Measurements from ENCODE around the gene R3HCC1L. TPM values are rescaled to one million over a fixed set of nuclear protein-coding genes. Genes with fewer than 3 reads are reported as not detected.
"Not testable (repeated sequence)": the region's sequence is repeated elsewhere in the genome, so short reads cannot be mapped to it uniquely, and the experiment has no call there.

Gene R3HCC1L
- total RNA-seq, 2 donors from 2014 or later: 18.4 to 24.0 TPM

GRCh38 chr10:98201760-98202159 is 67.3 kb downstream of the R3HCC1L start:
- Mint-ChIP-seq H3K4me1 (ENCODE audit: low read depth) (no peaks in the 10 kb centered on the region), H3K27ac (no peak overlapping the region), H3K9me3 (no peaks in the 10 kb centered on the region), H3K27me3 (ENCODE audit: low read depth) (no peaks in the 10 kb centered on the region), H3K36me3 (ENCODE audit: insufficient read depth in 2 of 2) (peaks cover 0 to 2% of the 10 kb centered on the region in 2 donors), H3K4me3 (no peak overlapping the region)
- ATAC-seq (replicated peaks in 1 of 2) (no peak), DNase-seq (no peak)

GRCh38 chr10:98202378-98202777 is 67.9 kb downstream of the R3HCC1L start:
- H3K9me3 Mint-ChIP-seq: no peaks in the 10 kb centered on the region
- no peak overlapping the region for H3K4me3 Mint-ChIP-seq
- no peaks in the 10 kb centered on the region for H3K4me1 Mint-ChIP-seq (ENCODE audit: low read depth)
- ATAC-seq (replicated peaks in 1 of 2): no peak
- no peak for DNase-seq
- H3K36me3 Mint-ChIP-seq (ENCODE audit: insufficient read depth in 2 of 2): peaks cover 0 to 2% of the 10 kb centered on the region in 2 donors
- no peaks in the 10 kb centered on the region for H3K27me3 Mint-ChIP-seq (ENCODE audit: low read depth)
- H3K27ac Mint-ChIP-seq: no peak overlapping the region

- Mint-ChIP-seq H3K27me3 (ENCODE audit: low read depth) (no peaks in the 10 kb centered on the region), H3K27ac (no peak overlapping the region), H3K36me3 (ENCODE audit: insufficient read depth in 2 of 2) (peaks cover 7 to 19% of the 10 kb centered on the region in 2 donors), H3K4me1 (ENCODE audit: low read depth) (peaks cover 11% of the 10 kb centered on the region), H3K4me3 (no peak overlapping the region), H3K9me3 (no peaks in the 10 kb centered on the region)
- no peak for ATAC-seq (replicated peaks in 1 of 2)
- DNase-seq: no peak
Observed at GRCh38 chr10:98205351-98205750, 70.9 kb downstream of the R3HCC1L start.

GRCh38 chr10:98208925-98209324 is 74.5 kb downstream of the R3HCC1L start:
- Mint-ChIP-seq H3K36me3 (ENCODE audit: insufficient read depth in 2 of 2) (peaks cover 7 to 22% of the 10 kb centered on the region in 2 donors), H3K9me3 (peaks cover 0 to 6% of the 10 kb centered on the region in 2 donors), H3K4me1 (ENCODE audit: low read depth) (peaks cover 17% of the 10 kb centered on the region), H3K27me3 (ENCODE audit: low read depth) (no peaks in the 10 kb centered on the region), H3K27ac (no peak overlapping the region), H3K4me3 (no peak overlapping the region)
- ATAC-seq (replicated peaks in 1 of 2) (peak; percentile 20 to 71), DNase-seq (no peak)

GRCh38 chr10:98209441-98209840 is 75.0 kb downstream of the R3HCC1L start:
- Mint-ChIP-seq H3K27me3 (ENCODE audit: low read depth) (no peaks in the 10 kb centered on the region), H3K27ac (no peak overlapping the region), H3K9me3 (peaks cover 0 to 6% of the 10 kb centered on the region in 2 donors), H3K4me3 (no peak overlapping the region), H3K4me1 (ENCODE audit: low read depth) (peaks cover 17% of the 10 kb centered on the region), H3K36me3 (ENCODE audit: insufficient read depth in 2 of 2) (peaks cover 7 to 22% of the 10 kb centered on the region in 2 donors)
- no peak for ATAC-seq (replicated peaks in 1 of 2)
- DNase-seq: no peak

GRCh38 chr10:98212196-98212595 is 77.7 kb downstream of the R3HCC1L start:
- no peaks in the 10 kb centered on the region for H3K27me3 Mint-ChIP-seq (ENCODE audit: low read depth)
- peaks cover 0 to 9% of the 10 kb centered on the region in 2 donors for H3K9me3 Mint-ChIP-seq
- ATAC-seq (replicated peaks in 1 of 2): no peak
- H3K27ac Mint-ChIP-seq: no peak overlapping the region
- H3K36me3 Mint-ChIP-seq (ENCODE audit: insufficient read depth in 2 of 2): peaks cover 9 to 27% of the 10 kb centered on the region in 2 donors
- H3K4me3 Mint-ChIP-seq: no peak overlapping the region
- no peak for DNase-seq
- peaks cover 22% of the 10 kb centered on the region for H3K4me1 Mint-ChIP-seq (ENCODE audit: low read depth)

GRCh38 chr10:98213740-98214139 is 79.3 kb downstream of the R3HCC1L start:
- H3K27me3 Mint-ChIP-seq (ENCODE audit: low read depth): no peaks in the 10 kb centered on the region
- H3K4me3 Mint-ChIP-seq: no peak overlapping the region
- ATAC-seq (replicated peaks in 1 of 2): peak in 1 of 2 donors; percentile 45
- no peak for DNase-seq
- no peak overlapping the region for H3K27ac Mint-ChIP-seq
- H3K9me3 Mint-ChIP-seq: peaks cover 5 to 9% of the 10 kb centered on the region in 2 donors
- peaks cover 18% of the 10 kb centered on the region for H3K4me1 Mint-ChIP-seq (ENCODE audit: low read depth)
- H3K36me3 Mint-ChIP-seq (ENCODE audit: insufficient read depth in 2 of 2): peaks cover 14 to 29% of the 10 kb centered on the region in 2 donors

GRCh38 chr10:98215373-98215772 is 80.9 kb downstream of the R3HCC1L start:
- no peak overlapping the region for H3K27ac Mint-ChIP-seq

GRCh38 chr10:98217801-98218200 is 83.3 kb downstream of the R3HCC1L start:
- DNase-seq (no peak), ATAC-seq (replicated peaks in 1 of 2) (no peak)
- no peak overlapping the region for H3K27ac Mint-ChIP-seq
- H3K4me3 Mint-ChIP-seq: no peak overlapping the region
- peaks cover 10% of the 10 kb centered on the region for H3K4me1 Mint-ChIP-seq (ENCODE audit: low read depth)
- peaks cover 6 to 9% of the 10 kb centered on the region in 2 donors for H3K9me3 Mint-ChIP-seq
- H3K27me3 Mint-ChIP-seq (ENCODE audit: low read depth): no peaks in the 10 kb centered on the region
- peaks cover 11 to 25% of the 10 kb centered on the region in 2 donors for H3K36me3 Mint-ChIP-seq (ENCODE audit: insufficient read depth in 2 of 2)

More at GRCh38 chr10:98215373-98215772, 80.9 kb downstream of the R3HCC1L start:
- H3K4me3 Mint-ChIP-seq: no peak overlapping the region
- peaks cover 16% of the 10 kb centered on the region for H3K4me1 Mint-ChIP-seq (ENCODE audit: low read depth)
- no peak for ATAC-seq (replicated peaks in 1 of 2)
- DNase-seq: no peak
- no peaks in the 10 kb centered on the region for H3K27me3 Mint-ChIP-seq (ENCODE audit: low read depth)
- peaks cover 11 to 30% of the 10 kb centered on the region in 2 donors for H3K36me3 Mint-ChIP-seq (ENCODE audit: insufficient read depth in 2 of 2)
- H3K9me3 Mint-ChIP-seq: peaks cover 9 to 12% of the 10 kb centered on the region in 2 donors

GRCh38 chr10:98223874-98224273 is 89.4 kb downstream of the R3HCC1L start:
- no peaks in the 10 kb centered on the region for H3K27me3 Mint-ChIP-seq (ENCODE audit: low read depth)
- peaks cover 3 to 4% of the 10 kb centered on the region in 2 donors for H3K9me3 Mint-ChIP-seq
- H3K27ac Mint-ChIP-seq: no peak overlapping the region
- no peak overlapping the region for H3K4me3 Mint-ChIP-seq
- H3K4me1 Mint-ChIP-seq (ENCODE audit: low read depth): peaks cover 14% of the 10 kb centered on the region
- DNase-seq (no peak), ATAC-seq (replicated peaks in 1 of 2) (no peak)
- H3K36me3 Mint-ChIP-seq (ENCODE audit: insufficient read depth in 2 of 2): peaks cover 12 to 14% of the 10 kb centered on the region in 2 donors

GRCh38 chr10:98224509-98224908 is 90.1 kb downstream of the R3HCC1L start:
- H3K4me3 Mint-ChIP-seq: no peak overlapping the region
- no peak overlapping the region for H3K27ac Mint-ChIP-seq
- H3K4me1 Mint-ChIP-seq (ENCODE audit: low read depth): peaks cover 14% of the 10 kb centered on the region
- H3K27me3 Mint-ChIP-seq (ENCODE audit: low read depth): no peaks in the 10 kb centered on the region
- ATAC-seq (replicated peaks in 1 of 2) (no peak), DNase-seq (no peak)
- H3K36me3 Mint-ChIP-seq (ENCODE audit: insufficient read depth in 2 of 2): peaks cover 8 to 16% of the 10 kb centered on the region in 2 donors
- peaks cover 2 to 3% of the 10 kb centered on the region in 2 donors for H3K9me3 Mint-ChIP-seq

- no peak for ATAC-seq (replicated peaks in 1 of 2)
- peaks cover 14% of the 10 kb centered on the region for H3K4me1 Mint-ChIP-seq (ENCODE audit: low read depth)
- H3K27me3 Mint-ChIP-seq (ENCODE audit: low read depth): no peaks in the 10 kb centered on the region
- H3K9me3 Mint-ChIP-seq: peaks cover 0 to 3% of the 10 kb centered on the region in 2 donors
- no peak overlapping the region for H3K27ac Mint-ChIP-seq
- no peak overlapping the region for H3K4me3 Mint-ChIP-seq
- DNase-seq: no peak
- peaks cover 7 to 13% of the 10 kb centered on the region in 2 donors for H3K36me3 Mint-ChIP-seq (ENCODE audit: insufficient read depth in 2 of 2)
Observed at GRCh38 chr10:98224996-98225395, 90.5 kb downstream of the R3HCC1L start.

- peaks cover 0 to 3% of the 10 kb centered on the region in 2 donors for H3K9me3 Mint-ChIP-seq
- no peak overlapping the region for H3K27ac Mint-ChIP-seq
- DNase-seq (no peak), ATAC-seq (replicated peaks in 1 of 2) (no peak)
- H3K4me1 Mint-ChIP-seq (ENCODE audit: low read depth): peaks cover 14% of the 10 kb centered on the region
- no peaks in the 10 kb centered on the region for H3K27me3 Mint-ChIP-seq (ENCODE audit: low read depth)
- H3K4me3 Mint-ChIP-seq: no peak overlapping the region
- H3K36me3 Mint-ChIP-seq (ENCODE audit: insufficient read depth in 2 of 2): peaks cover 10 to 14% of the 10 kb centered on the region in 2 donors
Observed at GRCh38 chr10:98226508-98227144, 92.2 kb downstream of the R3HCC1L start.

- H3K27ac Mint-ChIP-seq; H3K4me3 Mint-ChIP-seq; ATAC-seq (replicated peaks in 1 of 2); H3K9me3 Mint-ChIP-seq; DNase-seq; H3K27me3 Mint-ChIP-seq (ENCODE audit: low read depth): not testable (repeated sequence)
- Mint-ChIP-seq H3K4me1 (ENCODE audit: low read depth) (peaks cover 14% of the 10 kb centered on the region), H3K36me3 (ENCODE audit: insufficient read depth in 2 of 2) (peaks cover 10 to 18% of the 10 kb centered on the region in 2 donors)
Observed at GRCh38 chr10:98227713-98228112, 93.3 kb downstream of the R3HCC1L start.
